ENCODE results near the gene MYCN. TPM values are rescaled to one million over a fixed set of nuclear protein-coding genes. Genes with fewer than 3 reads are reported as not detected.

MYCN gene
- total and polyA plus RNA-seq, 2 of the 8 experiments (the other 6 are each of a cell fraction or from before 2014, with no cell fraction given) = 87.8 to 137 TPM

- ChIA-PET CTCF (ENCODE audit: partially characterized antibody) (interaction anchor here (0.8 to 3.0 kb wide), 7 partner anchors 10 to 269 kb away, joined by 3 to 12 read pairs (median 3); partner anchors contain the start of gene MYCN), POLR2A (ENCODE audit: partially characterized antibody) (interaction anchor here (1.3 to 2.0 kb wide), 4 partner anchors 8 to 32 kb away, joined by 3 to 8 read pairs (median 4); partner anchors contain the start of gene MYCN)
- H2AK5ac ChIP-seq (ENCODE audit: low read depth, low read length) = no peak overlapping the region
- H3K4me1 ChIP-seq (replicated peaks in 1 of 4; ENCODE audit: control insufficient read depth in 3 of 4, insufficient read depth in 4 of 4, low read length in 3 of 4) = peaks cover 0 to 7% (median 4%) of the 10 kb centered on the region in 4 experiments; a peak in 3 of 7 replicates
- H3K36me3 ChIP-seq (ENCODE audit: control insufficient read depth in 2 of 4, insufficient read depth in 4 of 4, low read length in 3 of 4) = peaks cover 13 to 36% (median 24%) of the 10 kb centered on the region in 4 experiments
- no peak overlapping the region for H3K14ac ChIP-seq (ENCODE audit: insufficient read length)
- H3K23me2 ChIP-seq (ENCODE audit: low read depth, low read length) = no peaks in the 10 kb centered on the region; the same call in 1 of the 2 replicates
- H3K79me2 ChIP-seq (ENCODE audit: control insufficient read depth in 1 of 2, insufficient read depth in 2 of 2, low read length in 2 of 2) = peaks cover 9 to 32% of the 10 kb centered on the region in 2 experiments; a peak in 3 of 4 replicates
- no peak overlapping the region for H3K9ac ChIP-seq (replicated peaks in 1 of 4; ENCODE audit: extremely low read depth in 1 of 4, low read depth in 3 of 4, low read length in 3 of 4)
- no peak overlapping the region for H3K18ac ChIP-seq (ENCODE audit: extremely low read depth, low read length)
- H3K4ac ChIP-seq (replicated peaks; ENCODE audit: insufficient read length, low read depth, low read length) = no peak overlapping the region
- H3K9me3 ChIP-seq (ENCODE audit: insufficient read depth in 2 of 2, low read depth in 1 of 2, low read length in 1 of 2) = no peaks in the 10 kb centered on the region
- peaks cover 19 to 20% of the 10 kb centered on the region in 2 experiments for H4K20me1 ChIP-seq (replicated peaks in 1 of 2; ENCODE audit: control insufficient read depth in 1 of 2, insufficient read depth in 2 of 2, low read length in 2 of 2)
- no peak overlapping the region for H2BK20ac ChIP-seq (ENCODE audit: low read length)
- H3K4me3 ChIP-seq (ENCODE audit: extremely low read depth in 1 of 4, insufficient read depth in 2 of 4, low read depth in 3 of 4, low read length in 4 of 4) = no peak overlapping the region
- no peak overlapping the region for H2AFZ ChIP-seq (ENCODE audit: low read length)
- WGBS, 2 experiments (ENCODE audit: extremely low coverage in 1 of 2, insufficient coverage in 1 of 2, insufficient read length in 1 of 2, insufficient replicate concordance in 2 of 2, low coverage in 1 of 2, low lambda C conversion rate in 2 of 2, missing lambda C conversion rate in 1 of 2) = 88% methylated on average over 5 of the region's 5 CpGs; no CpG with 5 or more reads in 1 of the 2 experiments
- H2BK15ac ChIP-seq (ENCODE audit: low read length) = peak overlapping the region; percentile 72; the same call in 1 of the 2 replicates
- no peak overlapping the region for H3K4me2 ChIP-seq (ENCODE audit: insufficient read depth in 1 of 2, low read depth in 2 of 2, low read length in 2 of 2)
- FAIRE-seq (no peak), DNase-seq (ENCODE audit: low read depth in 1 of 2, low spot score in 2 of 2) (no peak)
- no peak overlapping the region for H3K23ac ChIP-seq (ENCODE audit: insufficient read length)
- H2BK12ac ChIP-seq (ENCODE audit: low read depth, low read length) = peak overlapping the region; percentile 62; the same call in 1 of the 2 replicates
- H3K79me1 ChIP-seq (ENCODE audit: low read depth, low read length) = peaks cover 3% of the 10 kb centered on the region
- H2BK5ac ChIP-seq (ENCODE audit: low read depth, low read length) = no peak overlapping the region; the same call in 1 of the 2 replicates
- no peak overlapping the region for H4K8ac ChIP-seq (ENCODE audit: extremely low read depth, insufficient read depth, low read length)
- no peaks in the 10 kb centered on the region for H3K27me3 ChIP-seq (replicated peaks in 1 of 4; ENCODE audit: control insufficient read depth in 3 of 4, extremely low read depth in 1 of 4, insufficient read depth in 3 of 4, low read length in 3 of 4)
- no peak overlapping the region for H2BK120ac ChIP-seq (replicated peaks; ENCODE audit: low read depth, low read length)
- H3K56ac ChIP-seq (replicated peaks; ENCODE audit: insufficient read length, low read depth, low read length) = no peak overlapping the region
- no peak overlapping the region for H4K91ac ChIP-seq (replicated peaks; ENCODE audit: insufficient read length, low read length)
- TF ChIP-seq PHF8 (conservative IDR thresholded peaks at IDR 0.05; ENCODE audit: low read depth, low read length) (no peak), RXRA (IDR thresholded peaks at IDR 0.05; ENCODE audit: insufficient read depth, low read depth, low read length) (no peak), SIRT6 (IDR thresholded peaks at IDR 0.05; ENCODE audit: low read length) (no peak), FOSL1 (IDR thresholded peaks at IDR 0.05; ENCODE audit: insufficient read depth, low read depth, low read length) (no peak), RBBP5 (IDR thresholded peaks at IDR 0.05; ENCODE audit: borderline replicate concordance, low read depth, low read length) (no peak), ZNF274 (IDR thresholded peaks at IDR 0.05; ENCODE audit: borderline replicate concordance, extremely low read depth, low read length) (no peak), BRCA1 (IDR thresholded peaks at IDR 0.05; ENCODE audit: low read depth, low read length) (no peak), SUZ12 (IDR thresholded peaks at IDR 0.05; ENCODE audit: low read length) (no peak)
- no peak overlapping the region for H3K27ac ChIP-seq (ENCODE audit: low read depth, low read length)
- no peak overlapping the region for H4K5ac ChIP-seq (ENCODE audit: insufficient read length, low read depth, low read length)
These were observed 9.2 kb downstream of the MYCN start for GRCh38 chr2:15949551-15949950.
